ENCODE measurements around the gene GRAP2.
"Not testable (repeated sequence)": the region's sequence is repeated elsewhere in the genome, so short reads cannot be mapped to it uniquely, and the experiment has no call there.

The GRAP2 gene

DNA sequence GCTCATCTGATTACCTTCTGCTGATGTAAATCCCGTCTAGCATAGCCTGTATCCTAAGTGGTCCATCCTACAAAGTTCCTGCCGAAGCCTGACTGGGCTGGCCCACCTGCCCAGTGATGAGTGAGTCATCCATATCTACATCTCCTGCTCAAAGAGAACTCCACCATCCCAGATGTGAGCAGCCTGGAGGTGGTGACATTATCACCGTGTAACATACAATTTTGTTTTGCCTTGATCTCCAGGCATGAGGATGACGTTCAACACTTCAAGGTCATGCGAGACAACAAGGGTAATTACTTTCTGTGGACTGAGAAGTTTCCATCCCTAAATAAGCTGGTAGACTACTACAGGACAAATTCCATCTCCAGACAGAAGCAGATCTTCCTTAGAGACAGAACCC, 64.9 kb downstream of the GRAP2 start:
- no peak for DNase-seq (ENCODE audit: low spot score)

DNA sequence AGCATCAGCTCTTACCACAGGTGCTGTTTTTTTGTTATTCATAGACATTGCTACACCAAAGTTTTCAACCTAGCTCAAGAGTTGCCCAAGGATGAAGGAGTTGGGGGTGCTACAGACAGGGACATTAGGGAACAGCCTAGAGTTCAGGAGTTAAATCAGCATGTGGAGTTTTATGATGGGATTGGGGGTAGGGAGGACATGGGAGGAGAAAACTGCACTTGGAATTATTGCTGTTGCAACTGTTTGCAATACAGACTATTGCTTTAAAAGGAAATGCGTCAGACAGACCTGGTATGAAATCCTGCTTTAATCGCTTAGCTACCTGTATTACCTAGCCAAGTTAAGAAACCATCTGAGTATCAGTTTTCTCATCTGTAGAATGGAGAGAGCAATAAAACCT, 65.6 kb downstream of the GRAP2 start:
- DNase-seq (ENCODE audit: low spot score): no peak

DNA sequence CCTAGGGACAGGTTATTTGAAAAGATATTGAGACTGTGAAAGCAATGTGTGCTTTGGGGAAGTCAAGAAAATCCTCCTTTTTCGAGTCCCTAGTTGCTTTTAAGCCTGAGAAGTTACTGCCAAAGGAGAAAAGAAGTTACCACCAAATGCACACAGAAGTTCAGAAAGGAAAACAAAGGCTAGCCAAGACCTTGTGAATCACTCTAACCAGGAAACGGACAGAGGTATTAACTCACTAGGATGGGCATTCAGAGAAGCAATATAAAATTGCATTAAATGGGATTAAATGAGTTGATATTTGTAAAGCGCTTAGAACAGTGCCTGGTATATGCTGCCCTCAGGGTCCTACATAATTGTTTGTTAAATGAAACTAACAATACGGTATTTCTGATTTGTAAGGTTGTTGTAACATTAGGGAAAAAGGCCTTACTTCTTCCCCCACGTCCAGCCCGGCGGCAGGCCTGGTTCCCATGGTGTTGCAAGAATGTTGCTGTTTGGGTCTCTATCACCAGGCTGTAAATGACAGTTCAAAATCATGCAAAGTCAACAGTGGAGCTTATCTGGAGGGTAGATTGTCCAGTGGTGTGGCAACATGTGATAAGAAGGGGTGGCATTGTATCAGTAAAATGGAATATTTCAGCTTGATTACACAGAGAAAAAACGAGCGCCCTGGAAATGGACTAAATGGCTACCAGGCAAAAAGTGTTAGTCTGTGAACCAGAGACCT, 66.4 kb downstream of the GRAP2 start:
- DNase-seq (ENCODE audit: low spot score): no peak

DNA sequence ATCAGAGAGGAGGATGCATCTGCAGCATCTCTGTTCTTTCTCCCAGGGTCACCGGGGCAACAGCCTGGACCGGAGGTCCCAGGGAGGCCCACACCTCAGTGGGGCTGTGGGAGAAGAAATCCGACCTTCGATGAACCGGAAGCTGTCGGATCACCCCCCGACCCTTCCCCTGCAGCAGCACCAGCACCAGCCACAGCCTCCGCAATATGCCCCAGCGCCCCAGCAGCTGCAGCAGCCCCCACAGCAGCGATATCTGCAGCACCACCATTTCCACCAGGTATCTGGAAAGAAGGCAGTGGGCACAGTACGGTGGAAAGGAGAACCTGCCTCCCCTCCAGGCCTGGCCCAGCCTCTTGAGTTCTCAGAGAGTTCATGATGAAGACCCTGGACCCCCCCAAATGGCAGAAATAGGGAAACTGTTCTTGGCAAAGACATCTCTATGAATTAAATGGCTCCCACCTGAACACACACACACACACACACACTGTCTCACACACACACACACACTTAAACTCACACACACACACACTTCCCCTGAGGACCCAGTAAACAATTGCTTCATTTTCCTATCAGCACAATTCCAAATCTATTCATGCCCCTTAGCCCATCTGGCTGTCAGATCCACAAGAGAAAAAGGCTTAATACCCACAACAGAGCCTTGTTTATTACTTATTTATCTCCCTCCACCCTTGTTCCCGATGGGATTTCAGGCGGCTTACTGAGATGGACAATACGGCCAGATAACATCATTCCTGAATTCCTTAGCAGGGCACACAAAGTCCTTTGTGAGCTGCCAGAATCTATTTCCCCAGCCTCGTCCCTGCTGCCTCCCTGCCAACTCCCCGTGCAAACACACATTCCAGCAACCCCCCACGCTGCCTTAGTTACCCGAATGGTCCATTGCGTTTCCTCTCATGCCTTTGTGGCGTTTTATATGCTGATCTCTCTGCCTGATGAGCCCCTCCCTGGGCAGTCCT, 67.4 kb downstream of the GRAP2 start:
- no peak for DNase-seq (ENCODE audit: low spot score)

DNA sequence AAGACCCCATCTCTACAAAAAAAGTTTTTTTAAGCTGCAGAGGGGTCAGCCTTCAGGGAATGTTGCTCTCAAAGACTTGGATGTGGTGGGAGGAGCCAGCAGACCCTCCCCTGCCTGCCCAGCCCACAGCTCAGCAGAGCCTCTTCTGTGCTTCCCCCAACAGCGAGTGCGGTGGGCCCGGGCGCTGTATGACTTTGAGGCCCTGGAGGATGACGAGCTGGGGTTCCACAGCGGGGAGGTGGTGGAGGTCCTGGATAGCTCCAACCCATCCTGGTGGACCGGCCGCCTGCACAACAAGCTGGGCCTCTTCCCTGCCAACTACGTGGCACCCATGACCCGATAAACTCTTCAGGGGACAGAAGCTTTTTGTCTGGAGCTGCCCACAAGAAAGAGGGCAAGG, 69.9 kb downstream of the GRAP2 start:
- DNase-seq (ENCODE audit: low spot score): no peak

DNA sequence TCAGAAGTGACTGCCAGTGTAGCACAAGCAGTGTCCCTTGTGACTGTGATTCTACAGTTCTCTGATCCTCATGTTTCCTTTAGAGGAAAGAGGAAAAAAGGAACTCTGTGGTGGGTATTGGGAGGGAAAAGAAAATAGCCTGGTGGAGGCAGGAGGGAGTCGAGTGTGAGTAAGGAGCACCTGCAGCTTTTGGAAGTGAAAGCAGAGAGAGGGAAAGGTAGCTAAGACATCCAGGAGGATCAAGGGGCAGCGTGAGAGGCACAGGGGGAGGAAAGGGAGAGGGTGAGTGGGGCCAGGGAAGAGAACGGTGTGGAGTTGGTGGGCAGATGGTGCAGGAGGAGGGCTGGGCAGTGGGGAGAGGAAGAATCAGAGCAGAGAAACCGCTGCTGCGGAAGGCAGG, 71.8 kb downstream of the GRAP2 start:
- no peak for DNase-seq (ENCODE audit: low spot score)

DNA sequence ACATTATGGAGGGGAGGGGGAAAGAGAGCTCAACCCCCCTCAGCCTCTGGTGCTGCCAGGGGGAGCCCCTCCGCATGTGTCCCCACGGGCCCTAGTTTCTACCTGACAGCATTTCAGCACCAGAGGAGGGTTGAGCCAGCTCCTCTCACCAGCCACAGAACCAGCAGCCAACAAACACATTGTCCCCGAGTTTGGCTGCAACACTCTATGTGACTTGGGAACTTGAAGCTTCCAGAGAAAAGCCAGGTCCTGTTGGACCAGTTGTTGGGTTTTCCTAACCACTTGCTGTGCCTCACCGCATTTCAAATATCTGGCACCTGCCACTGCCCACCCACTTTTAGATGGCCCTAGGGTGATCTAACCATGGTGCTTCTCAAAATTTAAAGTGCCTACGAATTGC, 72.8 kb downstream of the GRAP2 start:
- no peak for DNase-seq (ENCODE audit: low spot score)

DNA sequence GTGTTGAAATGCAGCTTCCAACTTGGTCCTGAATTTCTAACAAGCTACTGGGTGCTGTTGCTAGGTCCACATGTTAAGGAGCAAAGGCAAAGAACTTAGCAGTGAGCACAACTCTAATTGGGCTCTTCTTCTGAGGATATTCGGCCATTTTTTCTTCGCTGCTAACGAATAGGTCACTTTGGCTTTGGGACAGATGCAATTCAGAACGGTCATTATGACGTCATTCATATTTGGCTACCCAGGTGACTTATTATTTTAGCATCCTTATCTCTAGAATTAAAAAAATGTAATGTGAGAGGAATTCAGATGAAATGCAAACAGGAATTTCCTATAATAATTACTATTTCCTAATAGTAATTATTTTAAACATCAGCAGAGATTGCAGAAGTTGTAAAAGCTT, 73.2 kb downstream of the GRAP2 start:
- no peak for DNase-seq (ENCODE audit: low spot score)

DNA sequence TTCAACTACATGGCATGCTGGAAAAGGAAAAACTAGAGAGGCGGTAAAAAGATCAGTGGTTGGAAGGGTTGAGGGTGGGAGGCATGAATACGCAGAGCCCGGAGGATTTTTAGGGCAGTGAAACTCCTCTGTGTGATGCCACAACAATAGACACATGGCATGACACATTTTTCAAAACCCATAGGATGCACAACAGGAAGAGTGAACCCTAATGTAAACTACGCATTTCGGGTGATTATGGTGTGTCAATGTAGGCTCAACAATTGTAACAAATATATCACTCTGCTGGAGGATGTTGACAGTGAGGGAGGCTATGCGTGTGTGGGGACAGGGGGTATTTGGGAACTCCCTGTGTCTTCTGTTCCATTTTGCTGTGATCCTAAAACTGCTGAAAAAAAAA, 78.2 kb downstream of the GRAP2 start:
- DNase-seq (ENCODE audit: low spot score): no peak

DNA sequence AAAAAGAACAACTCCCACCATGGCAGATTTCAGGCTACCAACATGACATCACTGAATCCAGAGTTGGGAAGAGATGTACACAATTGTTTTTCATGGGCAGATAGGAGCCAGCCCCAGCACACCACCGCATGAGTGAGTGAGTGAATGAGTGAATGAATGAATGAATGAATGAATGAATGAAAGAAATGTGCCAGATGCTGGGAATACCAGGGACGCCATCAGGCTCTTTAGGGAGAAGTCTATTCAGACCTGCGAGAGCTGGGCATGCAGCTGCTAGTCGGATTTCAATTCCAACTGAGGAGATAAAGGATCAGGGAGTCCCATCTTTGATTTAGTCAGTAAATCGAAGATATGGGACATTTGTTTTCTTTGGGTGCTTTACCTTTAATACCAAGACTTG, 78.6 kb downstream of the GRAP2 start:
- DNase-seq (ENCODE audit: low spot score): no peak

DNA sequence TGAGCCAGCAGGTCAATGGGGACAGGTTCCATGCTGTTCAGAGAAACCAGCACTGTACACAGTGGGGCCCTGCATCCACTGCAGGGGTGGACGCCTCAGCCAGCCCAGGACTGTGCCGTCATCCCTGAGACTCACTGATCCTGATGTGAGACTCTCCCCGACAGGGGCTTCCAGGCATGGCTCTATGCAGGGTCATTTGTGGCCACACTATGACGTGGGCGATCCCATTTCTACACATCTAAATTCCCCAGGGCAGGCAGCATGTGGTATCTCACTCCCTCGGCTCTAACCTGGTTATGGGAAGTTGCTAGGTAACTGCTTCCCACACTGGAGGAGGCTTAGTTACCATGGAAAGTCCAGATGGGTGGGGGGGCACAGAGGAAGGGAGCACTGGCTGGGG, 79.7 kb downstream of the GRAP2 start:
- DNase-seq (ENCODE audit: low spot score): no peak

DNA sequence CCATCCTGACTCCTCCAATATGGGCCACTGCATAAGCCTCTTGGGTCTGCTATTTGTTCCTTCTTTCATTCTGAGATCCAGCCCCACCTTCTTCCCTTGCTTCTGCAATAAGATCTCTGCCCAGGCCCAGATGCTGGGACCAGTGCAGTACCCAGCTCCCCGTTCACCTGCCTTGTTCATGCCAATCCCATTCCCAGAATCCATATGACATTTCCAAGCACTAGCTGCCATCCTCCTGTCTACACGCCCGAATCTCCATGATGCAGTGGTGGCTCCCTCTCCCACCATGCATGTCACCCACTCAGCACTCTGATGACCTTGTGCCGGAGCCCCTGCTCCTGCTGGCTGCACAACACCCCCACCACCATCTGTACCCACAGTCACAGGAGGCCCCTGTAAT, 82.5 kb downstream of the GRAP2 start:
- no peak for DNase-seq (ENCODE audit: low spot score)

DNA sequence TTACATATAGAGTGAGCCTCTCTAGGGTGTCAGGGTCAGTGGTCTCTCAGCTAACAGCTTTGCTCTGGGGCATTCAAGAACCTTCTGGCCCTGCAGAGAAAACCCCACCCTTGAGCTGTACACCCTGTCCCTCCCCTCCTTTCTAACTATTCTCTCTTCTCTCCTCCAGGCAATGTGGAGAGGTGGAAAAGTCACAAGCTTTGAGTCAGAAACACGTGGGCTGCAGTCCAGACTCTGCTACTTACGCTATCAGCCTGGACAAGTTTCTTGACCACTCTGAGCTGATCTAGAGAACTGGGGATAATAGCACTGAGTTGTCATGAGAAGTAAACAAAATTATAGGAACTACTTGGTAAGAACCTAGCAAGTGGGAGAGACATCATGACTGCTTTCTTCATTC, 83.1 kb downstream of the GRAP2 start:
- no peak for DNase-seq (ENCODE audit: low spot score)

DNA sequence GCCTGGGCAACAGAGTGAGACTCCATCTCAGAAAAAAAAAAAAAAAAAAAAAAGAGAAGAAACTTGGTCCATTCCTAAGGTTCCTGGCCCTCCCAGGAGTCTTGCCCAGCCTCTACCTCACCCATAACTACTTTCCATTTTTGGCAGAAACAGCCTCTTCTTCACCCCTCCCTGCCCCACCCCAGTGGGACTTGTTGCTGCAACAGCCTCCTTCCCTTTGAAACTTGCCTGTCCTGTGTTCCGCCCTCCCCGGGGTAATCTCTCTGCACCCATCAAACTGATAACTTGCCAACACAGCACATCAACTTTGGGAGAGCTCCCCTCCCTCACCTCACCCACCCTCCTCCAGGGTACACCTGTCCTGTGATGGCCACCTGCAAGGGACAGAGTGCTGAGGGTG, 83.9 kb downstream of the GRAP2 start:
- DNase-seq (ENCODE audit: low spot score): no peak

DNA sequence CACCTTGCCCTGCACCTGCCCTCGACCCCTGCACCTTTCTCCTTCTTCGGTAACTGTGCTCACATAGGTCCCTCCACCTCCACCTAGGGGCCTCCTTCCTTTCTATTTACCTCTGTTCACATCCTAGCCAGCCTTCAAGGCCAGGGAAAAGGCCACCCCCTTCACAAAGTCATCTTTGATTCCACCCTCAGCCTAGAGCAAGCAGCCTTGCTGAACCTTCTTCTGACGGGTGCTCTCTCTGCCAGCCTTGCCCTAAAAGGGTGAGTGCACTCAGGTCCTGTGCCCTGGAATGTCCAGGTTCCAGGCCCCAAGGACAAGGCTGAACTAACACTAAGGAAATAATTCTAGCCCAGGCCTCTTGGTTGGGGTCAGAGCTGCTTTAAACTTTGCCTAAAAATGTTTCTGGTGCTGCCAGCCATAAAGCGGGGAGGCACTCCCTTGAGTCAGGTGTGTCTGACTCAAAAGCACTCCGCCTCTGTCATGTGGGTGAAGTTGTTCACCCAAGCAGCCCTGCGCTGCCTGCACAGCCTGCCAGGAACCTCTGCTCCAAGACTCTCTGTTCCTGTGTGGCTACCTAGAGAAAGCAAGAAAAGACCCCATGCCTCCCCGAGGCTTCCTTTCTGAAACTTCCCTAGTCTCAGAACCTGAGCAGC, 84.6 kb downstream of the GRAP2 start:
- DNase-seq (ENCODE audit: low spot score): no peak

DNA sequence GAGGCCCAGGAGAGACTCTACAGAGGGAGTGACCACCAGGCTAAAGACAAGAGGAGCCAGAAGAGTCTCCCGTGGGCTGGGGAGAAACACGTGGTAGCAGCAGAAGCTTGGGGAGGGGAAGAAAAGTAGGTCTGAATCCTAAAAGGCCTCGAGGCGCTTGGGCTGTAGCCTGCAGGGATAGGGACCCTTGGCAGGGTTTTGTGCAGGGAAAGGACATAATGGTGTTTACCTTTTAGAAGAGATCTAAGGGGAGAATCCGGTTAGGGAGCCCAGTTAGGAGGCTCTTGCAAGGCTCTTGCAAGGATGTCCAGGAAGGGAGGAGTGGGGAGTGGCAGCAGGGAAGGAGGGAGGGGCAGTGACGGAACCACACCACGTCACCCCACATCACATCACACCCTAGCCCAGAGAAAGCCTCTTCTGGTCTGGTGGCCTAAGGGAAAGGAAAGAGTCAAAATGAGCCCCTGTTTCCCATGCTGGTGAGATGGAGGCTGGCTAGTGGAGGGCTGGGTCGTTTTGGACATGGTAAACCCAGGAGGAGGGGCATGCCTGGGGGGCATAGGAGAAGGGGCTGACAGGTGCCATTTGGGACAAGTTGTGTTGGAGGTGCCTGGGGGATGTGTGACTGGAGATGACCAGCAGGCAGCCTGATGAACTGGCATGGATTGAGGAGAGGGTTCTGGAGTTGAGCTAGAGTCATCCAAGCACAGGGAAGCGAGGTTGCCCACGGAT, 87.7 kb downstream of the GRAP2 start:
- no peak for DNase-seq (ENCODE audit: low spot score)

DNA sequence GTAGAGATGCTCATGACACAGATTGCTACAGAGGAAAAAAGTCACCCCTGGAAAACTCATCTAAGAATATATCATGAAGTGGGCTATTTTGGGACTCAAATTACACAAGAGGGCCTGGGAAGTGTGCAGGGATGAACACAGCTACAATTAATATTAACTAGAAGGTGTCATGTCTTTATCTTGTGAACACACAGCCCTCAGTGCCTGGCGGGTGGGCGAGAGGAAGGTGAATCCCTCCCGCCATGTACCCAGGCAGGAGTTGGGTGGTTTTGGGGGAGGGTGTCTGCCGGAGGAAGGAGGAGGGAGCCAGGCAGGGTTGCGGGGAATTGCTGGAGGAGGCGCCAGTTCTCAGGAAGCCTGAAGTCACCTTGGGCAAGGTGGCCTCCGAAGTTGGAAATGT, 88.7 kb downstream of the GRAP2 start:
- no peak for DNase-seq (ENCODE audit: low spot score)

DNA sequence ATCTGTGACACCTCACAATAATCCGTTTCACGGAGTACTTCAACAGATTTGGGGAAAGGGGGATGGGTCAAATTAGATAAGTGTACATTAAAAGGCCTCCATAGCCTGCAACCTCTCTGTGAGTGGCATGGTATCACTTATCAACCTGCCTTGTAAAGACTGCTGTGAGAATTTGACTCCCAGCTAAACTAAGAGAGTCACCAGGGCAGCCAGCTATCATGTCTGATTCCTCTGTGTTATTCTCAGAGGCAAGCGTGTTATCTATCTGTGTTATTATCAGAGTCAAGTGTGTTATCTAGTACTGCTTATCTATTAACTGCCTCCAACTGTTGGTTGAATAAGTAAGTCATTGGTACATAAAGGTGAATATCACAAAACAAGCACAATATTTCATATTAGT, 89.8 kb downstream of the GRAP2 start:
- no peak for DNase-seq (ENCODE audit: low spot score)

DNA sequence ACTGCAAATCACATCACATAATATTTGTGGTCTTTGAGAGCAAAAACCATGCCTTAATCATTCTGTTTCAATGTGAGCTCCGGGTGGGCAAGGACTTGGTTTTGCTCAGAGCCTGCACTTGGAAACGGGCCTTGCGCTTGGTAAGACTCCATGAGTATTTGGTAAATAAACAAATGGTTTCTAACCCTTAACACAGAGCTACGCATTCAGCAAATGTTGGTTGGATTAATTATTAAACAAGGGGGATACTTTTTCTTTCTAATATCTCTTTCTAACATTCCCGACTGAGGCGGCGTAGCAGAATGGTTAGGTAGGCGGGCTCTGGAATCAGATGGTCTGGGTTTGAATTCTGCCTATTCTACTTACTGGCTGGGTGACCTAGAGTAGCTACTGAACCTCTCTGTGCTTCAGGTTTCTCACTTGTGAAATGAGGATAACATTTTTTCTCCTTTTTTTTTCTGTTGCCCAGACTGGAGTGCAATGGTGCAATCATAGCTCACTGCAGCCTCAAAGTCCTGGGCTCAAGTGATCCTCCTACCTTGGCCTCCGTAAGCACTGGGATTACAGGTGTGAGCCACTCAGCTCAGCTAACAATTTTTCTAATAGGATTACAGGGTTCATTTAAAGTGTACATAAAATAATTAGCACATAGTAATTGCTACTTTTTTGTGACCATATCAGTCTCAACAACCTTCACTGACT, 90.4 kb downstream of the GRAP2 start:
- DNase-seq (ENCODE audit: low spot score): no peak

DNA sequence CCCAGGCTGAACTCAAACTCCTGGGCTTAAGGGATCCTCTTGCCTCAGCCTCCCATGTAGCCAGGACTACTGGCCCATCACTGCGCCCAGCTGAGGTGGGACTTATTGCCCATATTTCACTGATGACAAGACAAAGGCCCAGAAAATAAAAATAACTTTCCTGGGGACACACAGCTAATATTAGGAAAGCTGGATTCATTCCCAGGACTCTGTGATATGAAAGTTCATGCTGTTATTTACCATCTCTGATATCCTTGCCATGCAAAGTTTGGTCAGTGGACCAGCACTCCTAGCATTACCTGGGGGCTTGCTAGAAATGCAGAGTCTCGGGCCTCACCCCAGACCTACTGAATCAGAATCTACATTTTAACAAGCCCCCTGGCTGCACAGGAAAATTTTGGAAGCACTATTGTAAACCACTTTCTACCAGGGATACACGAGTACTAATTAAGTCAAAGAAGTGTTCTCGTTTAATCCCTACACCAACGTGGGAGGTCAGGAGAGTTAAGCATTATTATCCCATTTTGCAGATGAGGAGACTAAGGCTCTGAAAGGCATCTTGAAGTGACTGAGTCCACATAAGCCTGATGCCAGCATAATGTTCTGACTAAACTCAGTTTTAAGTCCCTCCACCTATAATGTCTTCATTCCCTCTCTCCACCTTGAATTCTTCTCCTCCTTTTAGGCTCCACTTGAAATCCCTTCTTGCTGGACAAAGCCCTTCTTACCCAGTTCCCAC, 91.4 kb downstream of the GRAP2 start:
- no peak for DNase-seq (ENCODE audit: low spot score)

DNA sequence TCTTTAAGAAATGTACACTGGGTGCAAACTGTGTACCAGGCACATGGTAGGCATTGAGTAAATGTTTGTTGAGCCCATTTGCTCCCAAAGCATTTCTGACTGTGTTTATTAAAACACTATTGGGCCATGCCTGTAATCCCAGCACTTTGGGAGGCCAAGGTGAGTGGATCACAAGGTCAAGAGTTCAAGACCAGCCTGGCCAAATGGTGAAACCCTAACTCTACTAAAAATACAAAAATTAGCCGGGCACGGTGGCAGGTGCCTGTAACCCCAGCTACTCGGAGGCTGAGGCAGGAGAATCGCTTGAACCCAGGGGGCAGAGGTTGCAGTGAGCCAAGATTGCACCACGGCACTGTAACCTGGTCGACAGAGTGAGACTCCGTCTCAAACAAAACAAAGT, 92.0 kb downstream of the GRAP2 start:
- DNase-seq (ENCODE audit: low spot score): not testable (repeated sequence)
